SH-SY5Y (cell line): ENCODE measurements around the gene DCLK1.

Experiments used
- GATA2 ChIP-seq: IDR thresholded peaks from 2 replicates; pipeline ENCODE4 v1.6.1; 2011; ENCODE audit warnings: mild to moderate bottlenecking, low read depth, low read length
- GATA3 ChIP-seq: IDR thresholded peaks from 2 replicates; pipeline ENCODE4 v1.6.1; 2011; ENCODE audit warnings: low read depth, mild to moderate bottlenecking, low read length, moderate library complexity

DNA sequence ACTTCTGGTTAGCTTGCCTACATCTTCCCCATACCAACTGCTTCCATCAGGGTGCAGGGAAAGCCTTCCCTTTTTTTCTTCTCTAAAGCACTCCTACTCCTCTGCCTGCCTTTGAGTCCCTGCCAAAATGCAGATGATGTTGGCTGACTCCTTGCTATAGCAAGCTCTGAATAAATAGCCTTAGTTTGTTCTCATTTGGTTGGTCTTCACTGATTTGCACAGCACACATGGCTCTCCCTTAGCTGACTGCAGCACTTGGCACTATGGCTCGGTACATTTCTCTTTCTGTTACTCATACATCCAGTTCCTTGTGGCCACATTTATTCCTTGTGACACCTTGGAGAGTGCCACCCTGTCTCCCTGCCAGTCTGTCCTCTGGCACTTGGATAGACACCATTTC, 249.8 kb downstream of the DCLK1 start:
- TF ChIP-seq GATA2 (no peak), GATA3 (no peak)
